T-helper 9 cell (primary cell): ENCODE results near the gene PLEKHA5.
A peak's percentile ranks its signal among the peaks of the same experiment; 100 is the strongest.

ENCODE experiments used
- DNase-seq: peaks from one replicate; pipeline ENCODE4 v3.0.0-alpha.2; 2020

PLEKHA5 gene

DNA sequence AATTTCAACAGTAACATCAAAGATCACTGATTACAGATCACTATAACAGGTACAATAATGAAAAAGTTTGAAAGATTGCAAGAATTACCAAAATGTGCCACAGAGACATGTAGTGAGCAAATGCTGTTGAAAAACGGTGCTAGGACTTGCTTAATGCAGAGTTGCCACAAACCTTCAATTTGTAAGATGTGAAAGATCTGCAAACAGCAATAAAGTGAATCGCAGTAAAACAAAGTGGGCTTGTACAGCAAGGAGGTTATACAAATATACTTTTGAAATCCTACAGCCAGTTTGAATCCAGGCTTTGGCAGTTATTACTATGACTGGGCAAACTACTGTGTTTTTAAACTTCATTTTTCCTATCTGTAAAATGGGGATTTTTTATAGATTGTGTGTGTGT, 1.0 kb upstream of the PLEKHA5 start:
- no peak for DNase-seq

DNA sequence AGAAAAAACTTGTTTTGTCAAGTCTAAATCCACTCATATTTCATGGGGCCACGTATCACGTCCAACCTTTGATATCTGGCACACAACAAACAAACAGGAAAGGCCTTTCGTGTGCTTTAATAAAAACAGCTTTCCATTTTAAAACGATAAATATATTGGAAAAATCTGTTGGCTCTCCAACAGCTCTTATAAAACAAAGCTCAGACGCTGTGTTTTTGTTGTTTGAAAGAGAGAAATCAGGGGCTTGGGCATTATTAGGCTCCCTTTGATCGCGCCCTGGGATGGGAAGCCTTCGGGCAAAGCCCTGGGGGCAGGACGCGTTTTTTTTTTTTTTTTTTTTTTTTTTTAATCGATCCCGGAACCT, 429 bp upstream of the PLEKHA5 start:
- DNase-seq, result no peak

DNA sequence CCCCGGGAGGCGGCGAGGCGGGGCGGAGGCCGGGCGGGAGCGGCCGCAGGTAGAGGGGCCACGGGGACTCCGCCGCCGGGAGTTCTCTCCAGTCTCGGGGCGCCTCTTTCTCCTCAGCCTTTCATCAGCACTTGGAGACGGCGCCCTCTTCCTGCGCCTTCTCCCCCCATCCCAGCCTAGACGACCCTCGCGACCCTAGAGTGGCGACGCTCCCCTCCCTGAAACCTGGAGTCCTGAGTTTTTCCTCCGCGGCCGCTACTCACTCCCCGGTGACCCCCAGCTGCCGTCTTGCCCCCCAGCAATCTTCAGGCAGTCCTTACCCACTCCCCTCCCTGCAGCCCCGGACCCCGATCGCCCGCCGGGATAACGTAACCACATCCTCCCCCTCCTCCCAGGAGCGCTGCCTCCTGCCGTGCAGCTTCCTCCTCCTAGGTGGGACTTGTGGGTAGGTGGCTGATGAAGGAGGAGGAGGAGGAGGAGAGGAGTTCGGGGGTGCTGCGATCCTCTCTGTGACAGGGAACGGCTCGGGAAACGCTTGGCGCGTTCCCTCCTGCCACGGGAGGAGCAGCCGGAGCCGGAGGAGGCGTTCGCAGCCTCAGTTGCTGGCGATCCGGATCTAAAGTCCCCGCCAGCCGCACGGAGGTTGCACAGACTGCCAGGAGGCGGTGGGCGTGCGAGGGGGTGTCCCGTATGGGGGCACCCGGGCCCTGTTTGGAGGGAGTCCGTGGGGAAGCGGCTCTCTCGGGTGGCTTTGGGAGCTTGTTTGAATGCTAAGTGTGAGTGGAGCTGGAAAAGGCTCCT, 891 bp downstream of the PLEKHA5 start:
- peak; percentile 1 for DNase-seq

DNA sequence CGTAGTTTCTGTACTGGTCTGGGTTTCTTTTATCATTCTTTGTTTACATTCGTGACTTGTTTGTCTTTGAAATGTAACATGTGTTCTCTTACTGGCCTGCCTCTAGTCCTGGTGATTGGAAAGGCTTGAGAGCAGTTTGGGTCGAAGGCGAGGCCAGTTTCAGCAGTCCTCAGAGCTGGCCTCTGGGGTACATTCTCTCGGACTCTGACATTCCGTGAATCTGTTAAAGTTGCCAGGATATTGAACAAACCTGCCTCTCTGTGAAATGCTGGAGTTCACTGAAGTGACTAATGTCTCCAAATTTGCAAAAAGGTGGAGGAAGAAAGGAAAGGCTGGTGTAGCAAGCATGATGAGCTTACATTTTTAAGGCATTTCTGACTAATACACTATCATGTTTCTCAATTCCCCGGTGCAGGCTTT, 1.5 kb downstream of the PLEKHA5 start:
- no peak for DNase-seq

DNA sequence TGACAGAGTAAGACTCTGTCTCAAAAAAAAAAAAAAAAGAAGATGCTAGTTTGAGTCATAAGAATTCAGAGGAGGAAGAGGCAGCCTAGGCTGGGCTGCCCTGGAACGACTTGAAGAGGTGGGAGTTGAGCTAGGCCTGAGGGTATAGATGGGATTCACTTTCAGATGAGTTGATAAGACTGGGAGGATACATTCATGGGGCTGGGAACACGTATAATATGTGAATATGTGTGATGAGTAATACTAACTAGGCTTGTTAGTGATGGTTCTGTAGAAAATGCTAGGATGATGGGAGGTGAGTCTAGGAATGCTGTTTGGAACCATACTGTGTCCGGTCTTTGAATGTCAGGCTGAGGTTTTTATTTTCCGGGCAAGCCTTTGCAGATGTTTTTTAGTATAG, 9.0 kb downstream of the PLEKHA5 start:
- no peak for DNase-seq

DNA sequence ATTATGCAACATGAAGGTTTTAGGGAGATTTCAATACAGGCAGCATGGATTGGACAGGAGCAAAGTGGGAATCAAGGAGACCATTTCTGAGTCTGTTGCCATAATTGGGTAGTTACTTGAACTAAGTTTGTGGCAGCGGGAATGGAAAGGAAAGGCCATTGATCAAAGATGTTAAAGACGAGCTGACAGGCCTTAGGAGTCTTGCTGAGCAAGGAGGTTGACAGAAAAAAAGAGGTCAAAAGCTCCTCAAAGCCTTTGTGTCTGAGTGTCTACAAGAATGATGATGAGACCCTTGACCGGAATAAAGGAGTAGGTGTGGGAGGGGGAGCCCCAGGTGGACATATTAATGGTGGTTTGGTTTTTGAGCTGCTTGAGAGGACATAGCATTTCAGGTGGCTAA, 9.4 kb downstream of the PLEKHA5 start:
- no peak for DNase-seq

DNA sequence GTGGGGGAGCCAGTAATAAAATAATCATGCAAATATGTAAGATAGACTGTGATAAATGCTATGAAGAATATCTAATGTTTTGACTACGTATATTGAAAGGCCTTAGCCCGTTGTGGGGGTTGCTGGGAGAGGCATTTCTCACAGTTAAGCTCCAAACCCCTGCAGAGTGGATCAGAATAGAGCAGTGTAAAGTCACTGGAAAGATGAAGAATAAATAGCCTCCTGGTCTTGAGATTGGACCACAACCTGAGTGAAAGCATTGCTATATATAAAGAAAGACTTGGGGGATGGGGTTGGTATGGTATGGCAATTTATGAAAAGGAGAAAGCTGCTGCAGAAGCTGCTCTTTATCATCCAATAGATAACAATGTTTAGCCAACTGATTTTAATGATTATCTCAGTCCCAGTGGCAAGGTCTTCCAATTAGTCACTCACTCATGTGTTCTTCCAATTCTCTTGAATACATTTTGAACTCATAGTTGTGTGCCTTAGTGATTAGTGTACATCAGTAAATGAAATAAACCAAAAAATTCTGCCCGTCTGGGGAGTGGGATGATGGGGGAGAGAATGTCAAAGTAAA, 10.2 kb downstream of the PLEKHA5 start:
- DNase-seq, result no peak

DNA sequence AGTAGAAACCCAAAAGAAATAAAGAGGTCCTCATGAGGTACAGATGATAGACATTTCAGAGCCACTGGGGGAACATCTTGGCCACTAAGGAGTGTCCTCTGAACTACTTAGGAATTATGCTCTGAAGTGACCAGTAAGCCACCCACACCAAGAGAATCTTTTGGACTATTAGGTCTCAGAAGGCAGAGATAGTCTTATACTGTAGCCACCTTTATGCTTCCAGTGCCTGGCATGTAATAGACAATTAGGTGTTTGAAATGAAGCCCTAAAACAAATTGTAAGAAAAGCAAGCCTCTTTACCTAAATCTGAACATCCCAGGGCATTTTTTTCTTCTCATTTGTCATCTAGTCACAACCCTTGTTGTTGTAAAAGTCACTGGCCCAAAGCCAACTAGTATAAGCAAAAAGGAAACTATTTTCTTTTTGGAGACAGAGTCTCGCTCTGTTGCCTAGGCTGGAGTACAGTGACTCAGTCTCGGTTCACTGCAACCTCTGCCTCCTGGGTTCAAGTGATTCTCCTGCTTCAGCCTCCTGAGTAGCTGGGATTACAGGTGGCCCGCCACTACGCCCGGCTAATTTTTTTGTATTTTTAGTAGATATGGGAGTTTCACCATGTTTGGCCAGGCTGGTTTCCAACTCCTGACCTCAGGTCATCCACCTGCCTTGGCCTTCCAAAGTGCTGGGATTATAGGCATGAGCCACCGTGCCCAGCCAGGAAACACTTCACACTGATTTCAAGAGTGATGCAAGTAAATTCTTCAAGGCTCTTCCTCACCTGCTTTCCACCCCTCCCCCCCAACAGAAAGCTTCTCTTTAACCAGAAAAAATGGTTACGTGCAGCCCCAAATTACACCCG, 11.1 kb downstream of the PLEKHA5 start:
- DNase-seq, result no peak

DNA sequence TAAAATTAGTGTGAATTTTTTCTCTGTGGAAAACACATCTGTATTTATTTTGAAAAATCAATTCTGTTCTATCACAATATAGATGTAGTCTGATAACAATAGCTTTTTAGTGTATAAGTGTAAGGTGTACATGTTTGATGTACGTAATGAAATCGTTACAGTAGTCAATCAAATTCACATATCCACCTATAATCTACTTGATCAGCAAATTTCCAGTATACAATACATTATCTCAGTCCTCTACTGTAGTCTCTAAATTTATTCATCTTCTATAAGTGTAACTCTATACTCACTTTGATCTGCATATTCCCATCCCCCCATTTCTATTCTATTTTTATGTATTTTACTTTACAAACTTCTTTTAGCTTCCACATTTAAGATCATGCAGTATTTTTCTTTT, 13.0 kb downstream of the PLEKHA5 start:
- no peak for DNase-seq

DNA sequence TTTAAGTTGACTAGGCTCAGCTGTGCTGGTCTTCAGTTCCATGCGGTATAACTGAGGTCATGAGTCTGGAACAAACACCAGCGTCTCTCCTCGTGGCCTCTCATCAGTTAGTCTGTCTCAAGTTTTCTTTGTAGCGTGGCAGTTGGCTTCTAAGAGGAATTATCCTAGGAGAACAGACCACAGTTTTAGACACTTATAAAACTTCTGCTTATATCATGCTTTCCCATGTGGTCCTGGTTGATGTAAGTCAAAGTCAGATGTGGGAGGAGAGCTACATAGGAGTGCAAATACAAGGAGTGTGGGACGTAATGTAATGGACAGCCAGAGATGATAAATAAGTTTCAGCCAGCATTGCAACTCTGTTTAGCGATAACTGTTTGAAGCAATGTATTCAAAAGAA, 14.8 kb downstream of the PLEKHA5 start:
- DNase-seq, result no peak

DNA sequence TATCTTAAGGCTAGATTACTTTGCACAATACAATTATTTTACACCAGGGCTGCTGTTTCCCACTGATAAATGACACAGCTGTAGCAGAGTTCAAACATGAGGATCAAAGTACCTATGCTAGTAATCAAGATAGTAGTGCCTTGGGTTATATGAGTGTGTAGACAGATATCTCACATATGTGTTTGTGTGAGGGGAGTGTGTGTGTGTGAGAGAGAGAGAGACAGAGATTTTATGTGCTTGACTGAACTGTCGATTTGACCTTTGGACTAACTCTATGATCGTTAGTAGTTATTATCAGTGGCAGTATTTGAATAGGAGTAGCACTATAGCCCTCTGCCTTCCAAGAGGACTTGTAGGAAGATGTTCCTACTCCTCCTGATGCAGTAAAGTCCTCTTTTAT, 15.5 kb downstream of the PLEKHA5 start:
- DNase-seq, result no peak

DNA sequence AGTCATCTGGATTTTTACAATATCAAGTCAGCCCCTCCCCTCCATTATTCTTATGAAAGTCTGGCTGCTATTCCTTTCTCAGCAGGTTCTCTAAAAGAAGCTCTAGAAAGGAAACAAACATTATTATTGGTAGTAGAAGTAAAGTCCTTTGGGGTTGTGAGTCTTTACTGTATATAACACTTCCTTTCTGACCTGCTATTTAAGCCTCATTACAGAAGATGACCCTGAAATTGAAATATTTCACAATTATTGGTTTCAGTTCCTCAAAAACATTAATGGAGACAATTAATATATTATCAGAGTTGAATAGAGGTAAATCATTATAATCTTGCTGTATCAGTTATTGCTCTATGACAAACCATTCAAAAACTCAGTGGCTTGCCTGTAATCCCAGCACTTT, 19.3 kb downstream of the PLEKHA5 start:
- DNase-seq, result no peak

DNA sequence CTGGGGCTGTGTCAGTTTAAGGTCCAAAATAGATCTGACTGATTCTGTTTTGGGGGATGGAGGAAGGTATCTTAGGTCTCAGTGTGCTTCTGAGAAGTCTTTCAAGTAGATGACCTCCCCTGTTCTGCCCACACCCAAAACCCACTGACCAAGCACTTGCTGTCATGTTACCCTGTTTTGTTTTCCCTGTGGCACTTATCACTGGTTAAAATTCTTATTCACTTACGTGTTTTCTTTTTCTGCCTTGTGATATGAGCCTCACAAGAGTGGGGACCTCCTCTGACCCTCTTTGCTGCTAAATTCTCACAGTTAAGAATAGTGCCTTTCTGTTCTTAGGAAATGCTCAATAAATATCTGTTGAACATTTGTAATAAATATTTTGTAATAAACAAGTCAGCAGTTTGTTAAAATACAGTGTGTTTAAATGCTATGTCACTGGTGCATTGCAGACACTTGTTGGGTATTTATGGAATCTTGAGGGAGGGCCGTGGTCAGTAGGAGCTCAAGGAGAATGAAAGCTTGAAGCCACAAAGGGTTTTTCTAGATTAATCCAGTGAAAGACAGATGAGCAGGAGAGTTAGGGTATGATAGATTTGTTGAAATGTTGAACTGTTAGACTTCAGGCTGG, 20.9 kb downstream of the PLEKHA5 start:
- no peak for DNase-seq

DNA sequence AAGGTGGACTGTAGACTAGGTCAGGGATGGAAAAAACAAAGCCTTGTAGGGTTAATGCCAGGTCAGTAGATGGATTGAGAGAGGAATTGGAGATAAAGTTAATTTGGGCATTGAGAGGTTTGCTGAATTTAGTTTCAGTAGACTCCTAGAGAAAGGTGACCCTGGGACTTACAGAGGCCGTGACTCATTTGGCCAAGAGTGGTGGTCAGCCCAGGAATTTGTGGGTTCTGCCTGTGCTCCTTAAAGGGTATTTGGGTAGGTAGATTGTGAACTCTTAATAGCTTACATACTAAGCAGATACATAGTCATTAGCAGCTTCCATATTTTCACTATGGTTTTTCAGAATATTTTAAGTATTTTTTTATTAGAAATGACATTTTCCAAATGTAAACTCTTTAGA, 21.8 kb downstream of the PLEKHA5 start:
- DNase-seq, result no peak

DNA sequence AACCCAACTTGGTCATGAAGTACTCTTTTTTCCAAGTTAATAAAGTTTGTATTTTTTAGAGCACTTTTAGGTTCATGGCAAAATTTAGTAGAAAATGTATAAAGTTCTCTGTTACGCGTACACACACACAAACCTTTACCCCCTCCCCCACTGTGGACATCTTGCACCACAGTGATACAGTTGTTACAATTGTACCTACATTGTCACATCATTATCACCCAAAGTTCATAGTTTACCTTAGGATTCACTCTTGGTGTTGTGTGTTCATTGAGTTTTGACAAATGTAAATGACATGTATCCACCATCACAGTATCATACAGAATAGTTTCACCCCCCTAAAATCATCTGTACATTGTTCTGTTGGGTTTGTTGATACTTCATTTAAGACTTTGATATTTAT, 23.9 kb downstream of the PLEKHA5 start:
- no peak for DNase-seq

DNA sequence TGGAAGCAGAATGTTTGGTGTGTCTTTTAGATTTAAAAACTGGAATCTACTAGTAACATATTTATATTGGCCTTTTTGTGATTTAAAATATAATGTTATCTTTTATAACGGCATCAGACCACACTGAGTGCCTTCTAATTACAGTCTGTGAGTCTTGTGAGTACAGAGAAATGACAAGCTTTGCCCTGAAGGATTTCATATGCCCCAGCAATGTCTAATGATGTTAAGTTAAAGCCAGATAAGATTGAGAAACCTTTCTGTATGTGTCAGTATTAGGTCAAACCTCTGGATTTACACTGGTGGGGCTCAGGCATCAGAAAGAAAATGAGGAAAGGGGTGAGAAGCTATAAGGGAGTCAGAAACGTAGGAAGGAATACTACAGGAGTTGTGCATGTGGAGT, 25.2 kb downstream of the PLEKHA5 start:
- no peak for DNase-seq

DNA sequence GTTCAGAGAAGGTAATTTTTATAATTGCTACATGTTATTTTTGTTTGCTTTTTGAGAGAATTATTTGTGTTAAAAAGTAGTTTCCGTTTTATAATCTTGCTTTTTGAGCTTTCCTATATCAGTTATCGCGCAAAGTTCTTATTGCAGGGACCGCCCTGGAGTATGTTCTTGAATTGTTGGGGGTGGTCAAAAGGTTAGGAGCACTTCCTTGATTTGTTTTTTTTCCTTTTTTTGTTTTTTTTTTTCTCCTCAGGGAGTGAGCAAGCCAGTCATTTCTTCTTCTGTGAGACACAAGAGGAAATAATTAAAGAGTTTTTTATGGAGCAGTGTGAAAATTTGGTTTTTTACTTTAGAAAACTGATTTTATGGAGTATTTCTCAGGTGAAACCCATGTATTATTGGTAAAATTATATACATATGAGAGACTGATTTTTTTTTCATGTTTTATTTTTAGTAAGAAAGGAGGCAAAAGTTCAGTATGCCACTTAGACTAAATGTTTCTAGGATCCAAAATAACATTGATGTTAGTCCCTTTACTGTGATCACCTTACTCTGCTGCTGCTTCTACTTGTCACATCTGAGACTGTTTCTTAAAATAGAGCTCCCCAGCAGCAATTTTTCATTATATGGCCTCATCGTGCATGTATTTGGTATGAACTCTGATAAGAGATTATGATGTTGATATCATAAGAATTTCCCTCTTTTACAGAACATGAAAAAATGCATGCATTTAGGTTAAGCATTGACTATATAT, 26.6 kb downstream of the PLEKHA5 start:
- no peak for DNase-seq

DNA sequence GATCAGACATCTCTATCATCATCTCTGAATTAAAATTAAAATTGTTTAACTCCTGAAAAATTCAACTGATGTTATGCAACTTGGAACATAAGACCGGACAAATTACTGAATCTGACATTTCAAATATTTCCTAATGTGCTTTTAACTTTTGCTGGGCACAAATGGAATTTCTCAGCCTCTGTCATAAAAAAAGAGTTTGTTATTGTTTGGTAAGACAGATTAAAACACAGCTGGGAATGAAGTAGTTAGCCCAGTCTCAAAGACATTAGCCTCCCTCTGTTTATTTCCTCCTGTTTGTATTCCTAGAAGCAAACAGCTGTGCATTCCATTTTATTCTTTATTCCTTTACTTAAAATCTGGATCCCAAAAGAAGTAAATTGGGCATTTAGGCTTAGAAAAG, 29.4 kb downstream of the PLEKHA5 start:
- DNase-seq, result no peak

DNA sequence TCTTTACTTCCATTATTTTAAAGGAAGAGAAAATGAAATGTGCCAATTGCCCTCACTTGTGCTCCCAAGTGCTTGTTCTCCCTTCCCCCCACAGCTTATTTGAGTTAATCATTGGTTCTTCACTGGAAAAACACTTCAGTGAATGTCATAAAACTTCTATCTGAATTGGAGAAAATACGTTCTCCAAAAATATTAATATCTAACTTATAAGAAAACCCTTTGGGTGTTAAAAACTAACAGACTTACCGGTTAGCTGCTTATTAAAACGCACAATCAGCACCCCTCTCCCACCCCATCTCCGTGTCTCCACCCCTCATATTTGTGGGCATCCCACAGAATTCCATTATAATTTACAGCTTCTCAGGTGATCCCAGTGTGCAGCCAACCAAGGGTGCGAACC, 31.7 kb downstream of the PLEKHA5 start:
- DNase-seq, result no peak

DNA sequence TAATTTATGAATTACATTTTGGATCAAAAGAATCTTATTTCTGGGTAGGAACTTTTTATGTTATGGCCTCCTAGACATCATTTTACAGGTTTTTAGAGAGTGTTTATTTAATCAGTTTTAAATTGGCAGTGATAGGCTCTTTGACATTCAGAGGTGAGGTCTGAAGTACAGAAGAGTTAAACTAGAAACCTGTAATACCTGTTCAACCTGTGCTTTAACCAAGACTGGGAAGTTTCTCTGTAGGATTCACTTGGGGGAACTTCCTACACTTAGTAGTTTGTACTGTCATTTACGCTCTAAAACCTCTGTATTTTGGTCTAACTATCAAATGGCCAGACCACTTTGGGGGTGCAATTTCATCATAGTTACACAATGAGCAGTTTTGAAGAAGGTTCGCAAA, 35.9 kb downstream of the PLEKHA5 start:
- DNase-seq, result no peak

DNA sequence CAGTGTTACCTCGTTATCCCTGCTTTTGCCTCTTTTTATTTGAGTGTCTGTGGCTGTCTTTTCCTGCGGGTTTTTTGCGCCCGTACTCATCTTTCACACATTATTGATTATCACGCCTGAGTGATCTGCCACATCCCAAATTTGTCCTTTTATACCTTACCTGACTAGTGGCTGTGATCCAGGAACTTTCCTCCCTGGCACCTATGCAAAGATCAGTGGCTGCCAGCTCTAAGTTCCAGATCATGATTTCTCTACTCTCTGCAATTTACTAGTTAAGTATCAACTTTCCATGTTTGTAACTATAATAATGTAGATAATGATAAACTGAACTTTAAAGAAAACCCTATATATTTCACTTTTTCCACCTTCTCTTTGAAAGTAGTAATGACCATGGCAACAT, 36.9 kb downstream of the PLEKHA5 start:
- no peak for DNase-seq

DNA sequence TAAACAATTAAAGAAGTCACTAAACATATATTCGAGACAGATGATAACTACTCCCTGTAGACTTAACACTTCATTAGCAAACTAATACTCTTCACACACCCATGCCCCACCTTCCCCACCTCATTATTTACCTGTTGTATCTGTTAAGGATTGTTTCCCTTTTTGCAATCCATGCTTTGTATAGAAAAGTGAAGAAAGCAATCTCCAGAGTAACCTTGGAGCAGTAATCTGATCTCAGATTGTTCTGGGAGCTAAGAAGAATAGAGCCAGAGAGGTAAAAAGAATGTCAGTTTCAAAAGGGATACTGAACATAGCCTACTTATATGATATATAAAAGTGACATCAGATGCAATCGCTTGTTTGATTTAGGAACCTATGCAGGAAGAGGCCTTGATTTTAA, 37.4 kb downstream of the PLEKHA5 start:
- DNase-seq, result no peak

DNA sequence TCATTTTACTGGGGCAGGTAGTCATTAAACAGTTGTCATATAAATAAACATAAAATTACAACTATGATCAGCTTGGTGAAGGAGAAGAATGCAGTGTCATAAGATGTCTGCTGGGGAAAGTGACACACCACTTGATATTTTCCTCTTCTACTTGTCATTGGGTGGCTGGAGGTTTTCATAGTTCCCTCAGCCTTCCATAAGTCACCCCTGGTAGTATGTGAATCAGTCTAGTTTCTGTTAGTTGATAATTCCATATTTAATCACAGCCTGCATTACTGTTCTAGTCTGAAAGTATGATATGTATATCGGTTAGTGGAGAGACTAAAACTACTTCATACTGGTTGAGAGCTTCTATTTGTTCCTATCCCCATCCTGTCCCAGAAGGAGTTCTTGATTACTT, 38.2 kb downstream of the PLEKHA5 start:
- DNase-seq, result no peak
